ENCODE measurements around the gene NPR3.
"Not testable (repeated sequence)": the region's sequence is repeated elsewhere in the genome, so short reads cannot be mapped to it uniquely, and the experiment has no call there.

The NPR3 gene

DNA sequence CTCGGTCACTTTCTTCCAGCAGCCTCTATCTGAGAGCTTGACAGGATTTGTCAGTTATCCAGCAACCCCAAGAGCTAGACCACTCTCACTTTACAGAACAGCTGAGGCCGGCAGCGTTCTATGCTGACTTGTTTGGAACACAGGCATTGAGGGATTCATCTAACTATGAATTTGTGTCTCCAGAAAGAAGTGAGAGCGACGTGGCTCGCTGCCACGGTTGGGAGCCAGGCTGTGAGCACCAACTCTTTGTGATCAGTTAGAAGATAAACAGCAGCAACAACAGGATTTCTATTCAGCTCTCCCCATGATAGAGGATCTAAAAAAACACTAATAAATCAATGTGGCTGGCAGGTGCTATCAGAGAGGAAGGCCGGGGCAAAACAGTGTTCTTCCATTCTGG, 58.6 kb downstream of the NPR3 start:
- no peak for DNase-seq

DNA sequence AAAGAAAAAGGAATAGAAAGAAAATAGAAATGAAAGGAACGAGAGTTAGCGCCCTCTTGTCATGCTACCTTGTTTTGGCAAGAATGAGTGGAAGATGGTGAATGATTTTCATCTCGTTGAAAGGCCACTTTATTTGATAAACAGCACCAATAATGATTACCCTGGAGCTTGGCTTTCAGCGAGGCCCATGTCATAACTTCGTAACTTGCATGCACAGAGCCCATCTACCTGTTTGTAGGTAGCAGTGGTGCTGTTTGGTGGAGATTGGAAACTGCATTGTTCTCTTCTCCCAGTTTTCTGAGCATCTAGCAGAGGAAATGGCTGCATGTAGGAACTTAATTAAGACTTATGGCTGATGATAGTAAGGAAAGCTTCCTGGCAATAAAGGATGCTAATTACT, 59.3 kb downstream of the NPR3 start:
- DNase-seq = no peak

DNA sequence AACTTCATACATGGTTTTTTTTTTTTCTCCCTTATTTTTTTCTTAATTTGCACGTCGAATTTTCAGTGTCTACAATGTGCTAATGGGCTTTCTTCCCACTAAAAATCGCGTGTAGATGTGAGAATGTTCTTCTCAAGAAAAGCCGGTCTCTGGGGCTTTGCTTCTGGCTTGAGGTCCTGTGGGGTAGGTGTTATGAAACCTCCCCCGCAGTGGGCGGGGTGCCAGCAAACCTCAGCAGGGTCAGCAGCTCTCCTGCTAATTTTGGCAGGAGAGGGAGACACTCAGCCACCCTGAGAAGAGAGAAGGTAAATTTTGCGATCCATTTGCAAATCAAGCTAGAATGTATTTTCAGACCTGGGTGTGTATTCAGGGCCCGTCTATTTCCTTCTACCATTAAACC, 59.9 kb downstream of the NPR3 start:
- no peak for DNase-seq

DNA sequence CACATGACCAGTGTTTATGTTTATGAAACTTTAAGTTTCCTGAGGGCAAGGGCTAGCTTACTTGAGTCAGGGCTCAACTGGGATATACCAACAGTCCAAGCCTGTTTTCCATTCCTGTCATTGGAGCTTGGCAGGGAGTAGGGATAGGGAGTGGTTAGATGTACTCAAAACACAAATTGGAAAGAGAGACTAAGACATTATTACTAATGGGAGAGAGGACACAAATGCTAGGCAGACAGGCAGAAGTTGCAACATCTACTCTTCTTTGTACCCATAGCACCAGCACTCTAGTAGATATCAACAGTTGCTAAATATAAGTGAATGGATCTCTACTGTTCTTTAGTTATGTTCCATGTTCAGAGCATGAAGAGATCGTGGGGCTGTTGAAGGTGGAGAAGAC, 62.8 kb downstream of the NPR3 start:
- no peak for DNase-seq

DNA sequence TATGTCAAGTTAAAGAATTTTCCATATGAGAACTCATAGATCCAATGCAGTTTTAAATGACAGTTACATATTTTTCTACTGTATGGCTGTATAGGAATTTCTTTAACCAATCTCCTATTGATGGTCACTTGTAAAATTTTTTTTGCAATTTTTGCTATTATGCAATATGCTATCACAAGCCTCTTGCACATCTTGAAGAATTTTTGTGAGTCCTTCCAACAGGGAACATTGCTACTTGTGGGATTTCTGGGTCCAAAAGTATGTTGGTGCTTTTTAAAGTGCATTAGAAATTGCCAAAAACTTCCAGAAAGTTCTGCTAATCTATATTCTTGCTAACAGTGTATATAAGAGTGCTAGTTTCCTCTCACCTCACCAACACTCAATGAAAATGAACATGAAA, 65.1 kb downstream of the NPR3 start:
- no peak for DNase-seq

DNA sequence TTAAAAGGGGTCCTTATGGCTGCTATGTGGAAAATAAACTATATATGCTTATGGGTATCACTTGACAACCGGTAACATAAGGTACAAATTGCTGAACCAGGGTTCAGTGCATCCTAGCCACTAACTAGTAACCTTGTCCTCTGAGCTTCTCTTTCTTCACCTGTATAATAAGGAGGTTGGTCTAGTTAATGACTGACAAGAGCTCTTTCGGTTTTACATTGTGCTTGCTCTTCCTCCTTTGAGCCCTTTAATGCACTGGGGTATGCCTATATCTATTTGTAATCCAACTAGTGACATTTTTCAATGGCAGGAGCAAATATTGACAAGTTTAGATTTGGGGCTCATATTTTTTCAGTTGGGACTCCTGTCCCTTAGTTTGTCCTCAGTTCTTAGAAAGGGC, 66.1 kb downstream of the NPR3 start:
- DNase-seq = no peak

DNA sequence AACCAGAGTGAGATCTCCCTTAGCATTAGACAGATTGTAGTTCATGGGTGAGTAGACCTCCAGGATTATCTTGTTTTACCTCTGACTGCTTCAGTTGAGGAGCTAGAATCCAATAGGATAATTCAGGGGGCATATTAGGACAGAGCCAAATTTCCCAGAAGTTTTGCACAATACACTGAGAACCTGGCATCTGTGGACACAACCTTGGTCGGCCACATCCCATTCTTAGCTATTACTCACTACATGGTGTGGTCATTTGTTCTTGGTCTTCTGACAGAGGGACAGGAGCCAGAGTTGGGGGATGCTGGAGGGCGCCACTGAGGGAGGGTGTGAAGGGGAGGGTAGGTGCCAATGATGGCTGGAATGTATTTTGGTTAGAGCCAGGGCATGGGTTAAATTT, 66.6 kb downstream of the NPR3 start:
- no peak for DNase-seq

DNA sequence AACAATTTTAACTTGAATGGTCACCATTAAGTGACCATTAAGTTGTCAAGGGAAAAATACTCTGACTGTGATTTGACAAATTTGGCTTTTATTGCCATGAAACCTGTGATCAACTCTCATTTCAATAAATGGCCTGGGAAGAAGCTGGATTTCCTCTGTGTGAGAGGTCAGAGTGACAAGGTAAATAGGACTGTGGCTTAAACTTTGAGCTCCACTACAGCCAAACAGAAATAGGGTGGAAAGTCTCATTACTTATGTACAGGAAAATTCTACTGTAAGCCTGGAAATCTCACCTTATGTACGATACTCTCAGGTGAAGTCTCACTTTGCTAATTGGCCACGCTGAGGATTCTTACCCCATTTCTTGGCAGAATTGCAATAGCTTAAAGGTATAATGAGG, 67.3 kb downstream of the NPR3 start:
- no peak for DNase-seq

DNA sequence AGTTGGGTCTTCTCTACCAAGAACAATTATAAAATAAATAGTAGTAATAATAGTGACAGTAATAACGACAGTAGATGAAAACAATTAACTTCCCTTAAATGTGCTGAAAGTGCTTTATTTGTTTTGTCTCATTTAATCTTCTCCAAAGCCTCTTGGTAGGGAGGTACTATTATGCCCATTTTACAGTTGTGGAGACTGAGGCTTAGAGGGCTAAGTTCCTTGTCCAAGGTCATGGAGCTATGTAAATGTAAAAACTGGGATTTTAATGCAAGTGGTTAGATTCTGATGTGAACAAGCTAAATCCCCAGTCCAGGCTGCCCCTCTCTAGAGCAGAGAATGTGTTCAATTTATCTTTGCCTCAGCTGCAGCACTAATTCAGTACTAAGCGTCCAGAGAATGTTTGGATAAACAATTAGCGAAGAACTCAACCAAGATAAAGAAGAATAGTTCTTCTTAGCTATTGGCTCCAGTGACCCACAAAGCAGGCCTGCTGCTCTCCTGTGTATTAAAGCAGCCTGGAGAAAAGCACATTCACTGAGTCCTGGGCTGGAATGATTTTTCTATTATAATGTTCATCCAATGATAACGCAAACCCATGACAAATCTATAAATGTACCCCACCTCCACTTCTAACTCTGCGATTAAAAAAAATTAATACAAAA, 68.8 kb downstream of the NPR3 start:
- no peak for DNase-seq

DNA sequence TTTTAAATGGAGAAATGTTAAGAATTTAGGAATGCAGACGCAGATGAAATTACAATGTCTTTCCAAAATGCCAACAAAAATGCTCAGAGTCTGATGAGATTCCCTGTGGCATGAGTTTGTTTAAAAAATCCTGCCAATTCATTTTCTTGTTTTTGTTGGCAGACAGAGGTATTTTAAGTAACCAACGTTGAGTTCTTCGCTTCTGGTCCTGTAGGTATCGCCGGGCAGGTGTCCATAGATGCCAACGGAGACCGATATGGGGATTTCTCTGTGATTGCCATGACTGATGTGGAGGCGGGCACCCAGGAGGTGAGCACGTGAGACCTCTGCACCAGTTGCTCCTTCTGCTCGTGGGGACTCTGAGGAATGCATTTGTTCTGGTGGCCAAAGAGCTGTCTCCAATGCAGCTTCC, 69.4 kb downstream of the NPR3 start:
- DNase-seq = no peak

DNA sequence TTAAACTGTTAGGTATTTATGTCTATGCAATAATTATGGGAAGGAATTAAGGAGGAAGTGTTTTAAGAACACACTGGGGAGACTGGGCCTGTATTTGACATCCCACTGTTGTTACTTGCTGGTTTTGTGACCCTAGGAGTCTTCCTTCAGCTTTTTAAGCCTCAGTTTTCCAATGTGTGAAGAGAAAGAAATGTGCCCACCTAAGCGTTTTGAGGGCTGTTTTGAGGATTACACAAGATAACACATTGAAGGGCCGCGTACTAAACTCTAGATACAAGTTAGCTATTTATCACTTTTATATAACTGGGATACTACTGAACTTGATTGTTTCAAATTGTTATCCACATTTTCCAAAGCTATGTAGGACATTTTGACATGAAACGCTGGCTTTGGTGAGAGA, 72.5 kb downstream of the NPR3 start:
- DNase-seq = no peak

DNA sequence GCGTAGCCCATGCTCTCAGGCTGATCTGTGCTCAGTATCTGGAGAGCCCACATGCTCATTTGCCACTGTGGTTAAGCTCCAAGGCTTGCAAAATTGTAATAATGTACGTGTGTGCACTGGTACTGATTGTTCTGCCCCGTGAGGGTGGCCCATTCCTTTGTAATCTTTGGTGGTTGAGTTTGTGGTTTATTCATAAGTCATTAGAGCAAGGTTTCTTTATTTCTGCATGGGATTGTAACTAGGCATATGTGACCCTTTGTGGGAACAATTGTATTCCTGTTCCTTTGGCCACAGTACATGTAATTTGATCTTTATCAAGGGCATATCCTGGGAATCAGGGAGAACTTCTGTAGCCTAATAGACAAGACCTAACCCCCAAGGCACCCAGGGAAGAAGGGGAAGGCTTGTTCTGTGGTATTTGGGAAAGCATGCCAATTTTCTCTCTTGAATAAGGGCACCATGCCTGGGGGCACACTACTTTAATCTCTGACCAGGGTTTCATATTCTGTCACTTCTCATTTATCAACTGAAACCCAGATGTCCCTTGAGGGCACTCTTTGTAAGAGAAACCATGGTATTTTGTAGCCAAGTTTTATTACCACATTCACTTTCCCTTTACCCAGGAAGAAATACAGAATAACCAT, 74.6 kb downstream of the NPR3 start:
- no peak for DNase-seq

DNA sequence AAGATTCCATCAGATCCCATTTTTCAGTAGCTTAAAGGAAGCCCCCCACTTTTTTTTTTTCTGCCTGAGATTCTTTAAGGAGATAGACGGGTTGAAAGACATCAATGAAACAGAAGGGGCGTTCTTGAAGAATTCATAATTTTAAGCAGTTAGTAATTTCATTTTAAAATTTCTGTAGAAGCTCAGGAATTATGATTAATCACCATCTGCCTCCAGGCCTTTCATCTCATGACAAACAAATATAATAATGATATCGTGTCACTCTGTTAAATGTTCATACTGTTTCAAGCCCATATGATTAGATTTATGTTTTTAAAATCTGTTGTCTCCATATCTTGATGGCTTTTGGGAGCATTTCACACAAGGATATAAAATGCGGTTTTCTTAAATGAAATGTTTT, 75.2 kb downstream of the NPR3 start:
- no peak for DNase-seq

DNA sequence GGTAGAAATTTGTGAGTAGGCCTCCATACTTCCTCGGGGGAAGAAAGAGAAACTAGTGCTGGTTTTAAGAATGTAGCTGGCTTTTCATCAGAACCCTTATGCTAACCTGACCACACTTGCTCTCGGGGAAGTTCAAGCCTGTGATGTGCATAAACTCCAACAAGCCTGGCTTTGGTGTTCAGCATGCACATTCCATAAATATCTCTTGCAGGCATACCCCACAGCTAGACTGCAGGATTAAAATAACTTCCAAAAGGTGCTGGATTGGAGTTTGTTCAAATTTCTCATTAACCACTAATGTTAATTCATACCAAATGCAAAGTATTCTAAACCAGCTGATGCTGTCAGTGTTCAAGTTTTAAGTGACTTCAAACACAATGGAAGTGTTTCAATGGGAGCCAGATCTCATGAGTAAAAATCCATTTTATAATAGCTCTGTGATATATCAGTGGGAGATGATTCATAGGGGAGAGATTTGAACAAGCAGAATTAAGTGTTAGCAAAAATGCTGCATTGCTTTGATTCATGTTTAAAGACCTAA, 79.4 kb downstream of the NPR3 start:
- DNase-seq = no peak

DNA sequence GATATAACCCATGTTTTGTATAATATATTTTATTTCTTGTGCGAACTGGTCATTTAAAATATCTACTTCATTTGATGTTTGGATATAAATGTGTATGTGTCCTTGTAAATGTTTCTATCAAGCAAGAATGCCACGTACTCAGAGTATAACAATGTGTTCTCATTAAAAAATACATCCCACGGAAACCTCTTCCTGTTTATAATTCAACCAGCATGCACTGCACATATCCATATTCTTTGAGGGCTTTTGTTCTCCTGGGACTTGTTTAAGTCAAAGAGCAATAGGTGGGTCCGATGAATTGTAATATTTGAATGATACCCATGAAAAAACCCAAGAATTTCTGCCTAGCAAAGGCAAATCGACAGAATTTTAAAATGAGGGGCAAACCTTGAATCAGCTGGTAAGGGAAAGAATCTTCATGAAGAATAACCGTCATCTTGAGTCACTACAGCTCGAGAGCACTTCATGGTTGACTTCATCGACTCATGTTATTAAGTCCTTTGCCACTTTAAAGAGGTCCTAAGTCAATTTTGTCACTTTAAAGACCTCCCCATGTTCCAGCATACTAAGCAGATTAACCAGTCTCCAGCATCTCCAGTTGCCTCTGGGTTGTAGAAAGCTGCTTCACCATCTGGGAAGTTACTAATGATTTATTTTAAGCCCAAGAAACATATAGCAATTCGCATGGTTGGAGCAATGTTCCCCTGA, 80.6 kb downstream of the NPR3 start:
- DNase-seq = no peak

DNA sequence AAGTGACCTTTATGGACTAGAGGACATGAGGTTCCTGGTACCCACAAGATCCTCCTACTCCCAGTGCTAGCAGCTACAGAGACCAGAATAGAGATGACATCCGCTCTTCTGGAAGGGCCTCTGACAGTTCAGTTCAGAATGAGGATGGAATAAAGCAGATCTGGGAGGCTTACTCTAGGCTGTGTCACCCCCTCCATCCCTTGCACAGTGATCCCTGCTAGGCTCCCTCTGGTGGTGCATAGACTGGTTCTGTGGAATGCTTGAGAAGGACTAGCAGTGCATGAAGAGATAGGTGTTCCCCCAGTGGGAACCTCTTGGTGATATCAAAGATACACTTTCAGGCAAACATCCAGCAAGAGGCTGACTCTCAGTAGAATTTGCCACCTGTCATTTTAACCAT, 83.0 kb downstream of the NPR3 start:
- no peak for DNase-seq

DNA sequence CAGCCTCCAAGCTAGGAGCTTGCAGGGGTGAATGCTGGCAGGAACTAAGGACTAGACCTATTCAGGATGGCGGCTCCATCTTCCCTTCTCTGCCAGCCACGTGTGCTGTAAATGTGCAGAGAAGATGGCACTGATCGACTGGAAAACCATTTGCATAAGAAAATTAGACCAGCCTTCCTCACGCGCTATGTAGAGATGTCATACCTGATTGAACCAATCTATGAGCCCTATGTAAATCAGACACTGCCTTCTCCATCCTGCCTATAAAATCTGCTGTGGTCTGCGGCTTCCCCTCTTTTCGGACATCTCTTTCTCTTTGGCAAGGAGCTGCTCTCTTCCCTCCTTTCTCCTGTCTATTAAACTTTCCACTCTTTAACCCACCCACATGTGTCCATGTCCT, 91.6 kb downstream of the NPR3 start:
- no peak for DNase-seq

DNA sequence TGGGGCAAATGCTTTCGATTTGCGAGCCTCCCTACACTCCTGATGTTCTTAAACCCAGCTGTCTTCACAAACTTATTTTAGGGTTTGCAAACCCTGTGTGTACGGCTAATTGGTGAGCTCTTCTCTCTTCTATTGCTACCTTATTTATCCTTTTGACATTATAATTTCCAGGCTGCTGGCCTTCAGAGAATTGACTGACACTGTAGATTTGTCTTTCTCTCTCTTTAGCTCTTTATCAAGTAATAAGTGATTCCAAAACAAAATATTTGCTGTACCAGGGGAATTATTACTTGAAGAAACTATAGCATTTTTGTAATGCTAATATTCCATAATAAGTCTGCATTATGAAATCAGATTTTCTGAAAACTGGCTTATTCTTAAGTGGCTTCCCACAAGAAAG, 92.5 kb downstream of the NPR3 start:
- DNase-seq = no peak

DNA sequence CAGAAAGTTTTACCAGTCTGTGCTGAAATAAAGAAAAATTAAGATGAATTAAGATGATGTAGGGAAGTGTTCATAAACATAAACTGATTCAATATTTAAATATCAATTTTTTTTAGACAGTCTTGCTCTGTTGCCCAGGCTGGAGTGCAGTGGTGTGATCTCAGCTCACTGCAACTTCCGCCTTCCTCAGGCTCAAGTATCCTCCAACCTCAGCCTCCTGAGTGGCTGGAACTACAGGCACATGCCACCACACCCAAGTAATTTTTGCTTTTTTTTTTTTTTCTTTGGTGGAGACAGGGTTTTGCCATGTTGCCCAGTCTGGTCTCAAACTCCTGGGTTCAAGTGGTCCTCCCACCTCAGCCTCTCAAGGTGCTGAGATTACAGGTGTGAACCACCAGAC, 94.3 kb downstream of the NPR3 start:
- not testable (repeated sequence) for DNase-seq

DNA sequence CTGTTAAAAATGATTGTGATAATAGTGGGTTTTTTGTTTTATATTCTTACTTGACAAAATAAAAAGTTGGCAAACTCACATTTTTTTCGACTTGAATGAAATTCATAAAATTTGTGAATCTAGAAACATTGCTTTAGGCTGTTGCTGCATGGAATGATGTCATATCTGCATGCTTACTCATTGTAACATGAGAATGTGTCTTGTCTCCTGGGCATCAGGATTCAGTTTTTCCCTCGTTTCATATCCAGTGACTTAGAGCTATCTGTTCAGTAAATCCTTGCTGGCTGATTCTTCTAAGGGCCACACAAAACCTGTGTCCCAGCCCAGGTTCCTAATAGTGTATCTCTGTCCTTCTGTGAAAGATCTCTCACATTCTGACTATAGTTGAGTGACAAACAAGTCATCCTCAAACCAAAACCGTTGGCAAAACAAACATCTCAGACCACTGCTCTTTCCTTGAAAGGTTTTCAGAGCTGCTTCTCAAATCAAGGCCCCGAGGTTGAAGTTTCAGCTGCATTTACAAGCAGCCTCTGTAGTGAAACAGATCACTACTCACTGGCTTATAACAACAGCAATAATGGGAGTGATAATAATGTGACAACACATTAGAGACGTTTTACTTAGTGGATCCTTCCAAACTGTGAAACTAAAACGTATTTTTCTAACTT, 95.0 kb downstream of the NPR3 start:
- no peak for DNase-seq

DNA sequence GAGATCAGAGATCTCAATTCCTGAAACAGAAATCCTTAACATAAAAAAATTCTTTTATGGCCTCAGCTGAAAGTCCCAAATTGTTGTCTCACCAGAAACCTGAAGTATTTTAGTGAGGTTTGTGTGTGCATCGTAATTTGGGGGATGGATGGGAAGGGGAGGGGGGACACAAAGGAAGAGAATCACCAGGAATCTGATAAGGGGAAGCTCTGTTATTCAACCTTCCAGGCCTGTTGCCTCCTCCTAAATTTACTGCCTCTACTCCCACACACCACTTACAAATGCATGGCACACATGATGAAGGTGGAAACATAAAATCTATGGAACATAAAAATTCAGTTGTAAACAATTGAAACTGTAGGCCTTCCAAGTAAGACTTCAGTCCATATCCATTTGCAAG, 97.7 kb downstream of the NPR3 start:
- no peak for DNase-seq

DNA sequence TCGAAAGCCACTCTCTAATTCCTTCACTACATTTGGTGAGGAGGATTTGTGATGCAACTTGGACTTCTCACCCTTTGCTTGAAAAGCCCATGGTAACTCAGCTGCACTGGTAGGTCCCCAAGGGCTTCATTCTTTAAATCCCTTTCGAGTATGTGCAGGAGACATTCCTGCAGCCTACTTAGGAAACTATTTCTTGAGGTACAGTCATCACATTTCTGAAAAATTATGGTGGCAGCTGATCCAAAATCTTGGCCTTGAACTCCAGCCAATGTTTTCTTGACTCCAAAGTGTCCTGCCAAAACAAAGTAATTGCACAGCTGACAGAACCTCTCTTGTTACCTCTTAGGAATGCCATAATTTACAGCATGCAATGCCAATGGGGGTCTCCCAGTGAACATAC, 99.7 kb downstream of the NPR3 start:
- no peak for DNase-seq

DNA sequence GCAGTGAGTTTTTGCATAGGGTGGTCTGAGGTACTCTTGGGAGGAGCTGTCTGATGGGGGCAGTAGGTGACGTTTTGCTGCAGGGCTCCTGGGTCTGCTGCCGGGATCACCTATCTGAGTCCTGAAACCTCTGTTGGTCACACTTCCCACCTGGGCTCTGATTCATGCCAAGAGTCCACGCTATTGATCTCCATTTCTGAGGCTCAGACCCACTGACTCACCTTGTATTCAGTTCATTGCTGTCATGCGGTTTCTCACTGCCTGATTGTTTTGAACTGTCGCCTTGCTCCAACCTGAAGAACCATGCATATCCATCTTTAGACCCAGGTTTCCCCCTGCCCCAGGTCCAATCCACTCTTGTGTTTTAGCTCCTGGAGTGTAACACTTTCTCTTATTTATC, 101.3 kb downstream of the NPR3 start:
- no peak for DNase-seq

DNA sequence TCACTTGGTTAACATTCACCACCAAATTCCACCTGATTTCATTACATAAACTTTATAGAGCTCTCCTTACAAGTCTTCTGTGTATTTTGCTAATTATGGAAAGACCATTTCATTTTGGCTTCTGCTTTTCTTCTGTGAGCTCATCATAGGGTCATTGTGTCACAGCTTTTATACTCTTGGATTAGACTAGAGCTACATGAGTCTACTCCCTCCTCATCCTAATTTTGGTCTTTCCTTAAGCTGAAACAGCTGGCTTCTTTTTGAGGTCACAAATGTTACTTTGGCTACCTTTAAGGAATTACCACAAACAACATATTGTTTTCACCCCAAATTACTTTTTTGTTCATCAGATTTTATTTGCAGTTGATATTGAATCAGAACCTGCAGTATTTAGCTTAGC, 103.0 kb downstream of the NPR3 start:
- no peak for DNase-seq

Measured in stimulated activated naive CD4-positive, alpha-beta T cell treated with Interleukin-2 at 50 U/mL for 16 hours (primary cell).